HG03039 (cell line): ENCODE results near the gene FBXL20.

ENCODE experiments used
- ATAC-seq: cut with Tn5 transposase; IDR thresholded peaks from one replicate; pipeline ENCODE4 v1.9.1; 2021; ENCODE audit warnings: mild to moderate bottlenecking, moderate library complexity; ENCODE audit not compliant: unreplicated experiment

FBXL20 gene

DNA sequence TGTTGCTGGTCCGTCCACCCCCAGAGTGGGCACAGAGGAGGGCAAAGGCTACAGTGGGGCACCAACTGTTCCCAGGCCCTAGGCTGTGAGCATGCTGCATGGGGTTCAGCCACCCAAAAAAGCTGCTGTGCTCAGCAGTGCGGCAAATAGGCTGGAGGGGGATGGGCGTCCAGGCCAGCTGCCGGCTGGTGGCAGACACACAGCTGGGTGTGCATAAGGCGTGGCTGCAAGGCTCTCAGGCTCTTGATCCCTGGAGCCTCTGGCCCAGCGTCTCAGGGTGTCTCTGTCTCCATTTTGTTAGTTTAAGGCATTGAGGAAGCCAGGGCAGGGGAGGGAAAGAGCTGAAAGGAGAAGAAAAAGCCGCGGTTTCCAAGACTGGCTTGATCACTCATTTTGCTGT, 192.5 kb downstream of the FBXL20 start:
- no peak for ATAC-seq

DNA sequence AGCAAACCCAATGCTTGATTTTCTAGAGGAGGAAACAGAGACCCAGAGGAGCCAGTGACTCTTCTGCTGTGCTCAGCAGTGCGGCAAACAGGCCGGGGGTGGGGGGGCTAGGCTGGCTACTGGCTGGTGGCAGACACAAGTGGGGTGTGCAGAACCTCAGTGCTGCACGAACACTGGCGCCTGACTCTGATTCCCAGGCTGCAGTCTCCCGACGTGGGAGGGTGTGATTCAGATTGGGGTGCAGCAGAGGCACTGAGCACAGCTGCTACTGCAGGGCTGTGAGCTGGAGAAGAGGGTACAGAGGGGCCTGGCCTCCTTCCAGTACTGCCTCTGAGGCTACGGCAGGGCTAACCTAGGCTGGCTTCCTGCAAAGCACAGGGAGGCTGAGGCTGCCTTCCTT, 193.3 kb downstream of the FBXL20 start:
- ATAC-seq, result no peak

DNA sequence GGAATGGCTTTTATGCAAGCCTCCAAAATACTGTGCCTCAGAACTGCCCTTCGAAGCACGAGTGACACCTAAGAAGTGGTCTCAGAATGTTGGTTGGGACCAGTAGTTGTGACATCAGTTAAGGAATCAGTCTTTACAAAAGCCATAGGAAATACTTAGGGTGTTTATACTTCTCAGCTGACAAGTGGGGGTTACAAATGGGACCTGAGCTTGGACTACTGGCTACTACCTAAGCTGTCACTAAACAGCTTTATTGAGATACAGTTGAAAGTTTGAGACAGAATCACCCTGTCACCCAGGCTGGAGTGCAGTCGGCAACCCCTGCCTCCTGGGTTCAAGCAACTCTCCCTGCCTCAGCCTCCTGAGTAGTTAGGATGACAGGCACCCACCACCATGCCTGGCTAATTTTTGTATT, 196.3 kb downstream of the FBXL20 start:
- no peak for ATAC-seq

DNA sequence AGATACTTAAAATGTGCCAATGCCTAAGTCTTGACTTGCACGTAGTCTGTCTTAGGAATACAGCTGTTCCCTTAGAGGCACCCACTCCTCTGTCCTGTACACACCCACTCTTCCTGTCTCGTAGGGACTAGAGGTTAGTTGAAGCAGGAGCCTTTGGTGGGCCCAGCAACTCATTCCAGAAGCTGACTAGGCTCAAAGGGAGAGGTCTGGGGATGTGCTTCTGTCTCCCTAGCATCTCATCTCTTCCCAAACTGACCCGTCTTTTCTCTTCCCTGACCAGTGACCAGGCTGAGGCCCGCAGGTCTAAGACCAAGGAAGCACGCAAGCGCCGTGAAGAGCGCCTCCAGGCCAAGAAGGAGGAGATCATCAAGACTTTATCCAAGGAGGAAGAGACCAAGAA, 197.2 kb downstream of the FBXL20 start:
- no peak for ATAC-seq
